GM12878 (cell line): ENCODE measurements around the gene SLC13A3. TPM values are rescaled to one million over a fixed set of nuclear protein-coding genes. Genes with fewer than 3 reads are reported as not detected.

ENCODE experiments used
- ATAC-seq: fragments of 200-7000 bp; cut with Tn5 transposase; 3 replicates; pipeline ENCODE4 v1.9.1; 2020; ENCODE audit warnings: mild to moderate bottlenecking, moderate library complexity
- BruUV-seq: library from RNA; stranded (reverse); fragments of 400-500 nt; replicated peaks from 2 replicates; lab custom pipeline; 2021; lab: Mats Ljungman, UMichigan
- CTCF ChIA-PET: fragments of 300-600 bp; sonication (Branson Sonifier 250); formaldehyde crosslinking; extraction: SDS; loops from one replicate; lab custom pipeline; 2021; ENCODE audit warnings: inconsistent platforms; lab: Yijun Ruan, JAX
- POLR2A ChIA-PET: fragments of 350-600 bp; formaldehyde crosslinking; extraction: SDS; loops from one replicate; lab custom pipeline; 2021; ENCODE audit warnings: inconsistent platforms; lab: Charles Lee
- RAD21 ChIA-PET: fragments of 300-600 bp; sonication (Branson Sonifier 250); formaldehyde crosslinking; loops from one replicate; lab custom pipeline; 2023; ENCODE audit warnings: antibody characterized with exemption; ENCODE audit not compliant: unreplicated experiment; lab: Charles Lee
- SMC1A ChIA-PET: fragments of 300-600 bp; sonication (Branson Sonifier 250); formaldehyde crosslinking; loops from one replicate; lab custom pipeline; 2023; ENCODE audit not compliant: unreplicated experiment, uncharacterized antibody; lab: Charles Lee
- DNase-seq: peaks from one replicate; pipeline ENCODE4 v3.0.0-alpha.2; 2011; ENCODE audit warnings: low read depth, low spot score
- FAIRE-seq: peaks from 3 replicates; lab custom pipeline; 2011; peaks lifted over from hg19 to GRCh38; lab: Jason Lieb, UNC
- H2AFZ ChIP-seq: 2 replicates; pipeline ENCODE4 v1.6.0; 2011; ENCODE audit warnings: low read depth, low read length, control low read depth; ENCODE audit not compliant: control insufficient read depth
- H3K27ac ChIP-seq: 2 replicates; pipeline ENCODE4 v1.5.1; 2011; ENCODE audit warnings: control low read depth; ENCODE audit not compliant: control insufficient read depth, insufficient read depth
- H3K27me3 ChIP-seq, 2 experiments: replicated peaks in 1 of 2; 2 replicates each; pipeline versions ENCODE4 v1.6.0 to v1.6.1; 2011; ENCODE audit warnings: low read length in 1 of 2; ENCODE audit not compliant: control insufficient read depth in 2 of 2, insufficient read depth in 2 of 2
- H3K36me3 ChIP-seq, 2 experiments: 2 replicates each; pipeline ENCODE4 v1.5.1; 2011; ENCODE audit warnings: low read length in 1 of 2; ENCODE audit not compliant: control insufficient read depth in 2 of 2, insufficient read depth in 2 of 2
- H3K4me1 ChIP-seq: 2 replicates; pipeline ENCODE4 v1.6.1; 2011; ENCODE audit warnings: mild to moderate bottlenecking, low read length, moderate library complexity, mixed read lengths; ENCODE audit not compliant: control insufficient read depth, insufficient read depth
- H3K4me2 ChIP-seq: 2 replicates; pipeline ENCODE4 v1.6.0; 2011; ENCODE audit warnings: control low read depth; ENCODE audit not compliant: control insufficient read depth, insufficient read depth
- H3K4me3 ChIP-seq: fragments of 200-600 bp; sonication (generic); 2 replicates; pipeline ENCODE4 v1.5.1; 2016
- H3K79me2 ChIP-seq: 2 replicates; pipeline ENCODE4 v1.6.0; 2011; ENCODE audit warnings: low read length; ENCODE audit not compliant: control insufficient read depth, insufficient read depth
- H3K9ac ChIP-seq: 2 replicates; pipeline ENCODE4 v1.8.0; 2011; ENCODE audit warnings: low read length, control low read depth, mixed read lengths; ENCODE audit not compliant: control insufficient read depth, insufficient read depth
- H3K9me3 ChIP-seq: replicated peaks from 3 replicates; pipeline ENCODE4 v1.5.1; 2011; ENCODE audit warnings: mild to moderate bottlenecking, low read length; ENCODE audit not compliant: control insufficient read depth, insufficient read depth
- H4K20me1 ChIP-seq: 2 replicates; pipeline ENCODE4 v1.6.0; 2011; ENCODE audit not compliant: control insufficient read depth, insufficient read depth
- BCL11A ChIP-seq: IDR thresholded peaks from 2 replicates; pipeline ENCODE4 v1.6.1; 2011; ENCODE audit warnings: low read depth, low read length
- BRCA1 ChIP-seq: IDR thresholded peaks from 2 replicates; pipeline ENCODE4 v1.6.1; 2011; ENCODE audit warnings: low read depth, low read length, improper control_type of control experiment
- CEBPB ChIP-seq, 2 experiments: fragments of 150-350 bp in 1 of 2; IDR thresholded peaks; 2 replicates each; pipeline ENCODE4 v1.6.1; 2012 to 2014; ENCODE audit warnings: low read depth in 2 of 2, low read length in 2 of 2, borderline replicate concordance in 1 of 2, inconsistent platforms in 1 of 2
- CHD2 ChIP-seq: IDR thresholded peaks from 2 replicates; pipeline ENCODE4 v1.6.1; 2011; ENCODE audit warnings: low read depth, low read length, improper control_type of control experiment, borderline replicate concordance
- CREB1 ChIP-seq: IDR thresholded peaks from 2 replicates; pipeline ENCODE4 v1.6.1; 2012; ENCODE audit warnings: low read depth, mild to moderate bottlenecking, inconsistent platforms
- ESRRA ChIP-seq: IDR thresholded peaks from 2 replicates; pipeline ENCODE4 v1.6.1; 2012; ENCODE audit warnings: mild to moderate bottlenecking, low read length, improper control_type of control experiment
- ETV6 ChIP-seq, 2 experiments: fragments of 450-650 bp in 1 of 2; IDR thresholded peaks in 1 of 2; conservative IDR thresholded peaks in 1 of 2; 2 replicates each; pipeline ENCODE4 v1.6.1; 2014; ENCODE audit warnings: antibody characterized with exemption in 1 of 2, borderline replicate concordance in 1 of 2, low read depth in 1 of 2, mild to moderate bottlenecking in 1 of 2, moderate library complexity in 1 of 2
- HDAC2 ChIP-seq: fragments of 200-600 bp; sonication (generic); IDR thresholded peaks from 2 replicates; pipeline ENCODE4 v1.6.1; 2017
- HDAC6 ChIP-seq: fragments of 200-600 bp; sonication (generic); IDR thresholded peaks from one replicate; pipeline ENCODE4 v1.8.0; 2017; ENCODE audit warnings: antibody characterized with exemption; ENCODE audit not compliant: unreplicated experiment
- NBN ChIP-seq: fragments of 450-650 bp; IDR thresholded peaks from 2 replicates; pipeline ENCODE4 v1.6.1; 2016
- NFXL1 ChIP-seq: fragments of 450-650 bp; IDR thresholded peaks from 2 replicates; pipeline ENCODE4 v1.6.1; 2017; ENCODE audit warnings: antibody characterized with exemption, mild to moderate bottlenecking, borderline replicate concordance
- PML ChIP-seq: IDR thresholded peaks from 2 replicates; pipeline ENCODE4 v1.6.1; 2012; ENCODE audit warnings: low read length, inconsistent platforms
- SIN3A ChIP-seq: IDR thresholded peaks from 2 replicates; pipeline ENCODE4 v1.6.1; 2012; ENCODE audit warnings: low read depth, low read length, improper control_type of control experiment
- ZNF217 ChIP-seq: fragments of 450-650 bp; IDR thresholded peaks from 2 replicates; pipeline ENCODE4 v1.6.1; 2017; ENCODE audit warnings: antibody characterized with exemption, mild to moderate bottlenecking
- WGBS: methylation state at CpG from one replicate; pipeline ENCODE4 v1.1.6; 2016; ENCODE audit warnings: low lambda C conversion rate; ENCODE audit not compliant: insufficient replicate concordance, insufficient coverage; ENCODE audit errors: missing lambda C conversion rate; 5-methylcytosine and 5-hydroxymethylcytosine counted together
- in situ Hi-C: fragments of 300-500 bp; cut with MboI; formaldehyde crosslinking; loops from 9 replicates; pipeline ENCODE4 v1.14.3; 2018; ENCODE audit warnings: mixed read lengths
- intact Hi-C: fragments of 100-400 bp; cut with micrococcal nuclease; formaldehyde crosslinking; loops from one replicate; pipeline ENCODE4 v1.14.2; 2022; ENCODE audit not compliant: unreplicated experiment
- polyA plus RNA-seq, 11 experiments: library from polyadenylated mRNA; depleted of rRNA in 4 of 11; unstranded in 6 of 11; stranded (reverse) in 5 of 11; fragments of >200 nt; fragmentation: Nextera tagmentation in 4 of 11; fragmentation: Illumina TruSeq in 1 of 11; extraction: Ambion mirVana in 4 of 11; extraction: Trizol in 1 of 11; gene quantifications; 1 replicate in 1 of 11; 2 replicates in 10 of 11; pipeline versions ENCODE4 v1.2.1 to v1.2.3, GENCODE V29; 2011 to 2016; ENCODE audit warnings: inconsistent platforms in 2 of 11, missing spikeins in 2 of 11, low read depth in 1 of 11
- total RNA-seq, 4 experiments: library from RNA; depleted of rRNA in 3 of 4; stranded (reverse); fragments of >200 nt in 3 of 4; fragmentation: Illumina TruSeq in 1 of 4; extraction: Trizol in 1 of 4; gene quantifications; 2 replicates each; pipeline versions ENCODE4 v1.2.1 to v1.2.3, GENCODE V29; 2013 to 2021
- TF ChIP-seq, protein P1 (sequence below): fragments of 450-650 bp; IDR thresholded peaks from 2 replicates; pipeline ENCODE4 v1.6.1; 2017; ENCODE audit warnings: antibody characterized with exemption, mild to moderate bottlenecking, moderate library complexity
- TF ChIP-seq, protein P2 (sequence below): IDR thresholded peaks from 2 replicates; pipeline ENCODE4 v1.6.1; 2011; ENCODE audit warnings: low read depth, mild to moderate bottlenecking, low read length, moderate library complexity, borderline replicate concordance; ENCODE audit errors: extremely low read depth
- TF ChIP-seq, protein P3 (sequence below): fragments of 450-650 bp; IDR thresholded peaks from 2 replicates; pipeline ENCODE4 v1.6.1; 2017; ENCODE audit warnings: borderline replicate concordance
- TF ChIP-seq, protein P4 (sequence below), 3 experiments: IDR thresholded peaks in 2 of 3; conservative IDR thresholded peaks in 1 of 3; 2 replicates each; pipeline ENCODE4 v1.5.1; 2011; ENCODE audit warnings: low read depth in 3 of 3, low read length in 3 of 3, mild to moderate bottlenecking in 3 of 3, control low read depth in 2 of 3, moderate library complexity in 2 of 3, inconsistent platforms in 1 of 3, mixed read lengths in 1 of 3; ENCODE audit not compliant: control insufficient read depth in 2 of 3, insufficient read depth in 1 of 3; ENCODE audit errors: extremely low read depth in 1 of 3

SLC13A3 gene
- total and polyA plus RNA-seq, 10 of the 15 experiments (the other 5 are each of a cell fraction or from before 2014, with no cell fraction given): 0.03 to 0.76 (median 0.07) TPM; not detected in 4

DNA sequence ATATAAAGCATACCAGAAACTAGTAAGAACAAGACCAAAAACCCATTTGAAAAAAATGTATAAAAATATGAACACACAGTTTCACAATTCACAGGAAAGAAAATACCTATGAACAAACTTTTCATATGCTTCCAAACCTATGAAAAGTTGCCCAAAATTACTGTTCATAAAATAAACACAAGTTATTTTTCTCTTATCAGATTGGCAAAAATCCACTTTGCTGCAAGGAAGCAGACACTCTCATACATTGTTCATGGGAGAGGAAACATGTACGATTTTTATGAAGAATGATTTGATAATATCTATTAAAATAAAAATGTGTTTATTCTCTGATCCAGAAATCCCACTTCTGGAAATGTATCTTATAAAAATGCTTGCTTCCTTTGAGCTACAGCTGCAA lies 60.8 kb downstream of the SLC13A3 start:
- Histone ChIP-seq H3K4me1 (peaks cover 12% of the 10 kb centered on the region), H2AFZ (no peak overlapping the region), H3K9me3 (no peaks in the 10 kb centered on the region), H3K4me2 (no peak overlapping the region), H3K9ac (no peak overlapping the region), H3K36me3 (no peaks in the 10 kb centered on the region), H3K27me3 (no peaks in the 10 kb centered on the region; a peak in 1 of 4 replicates), H3K27ac (no peak overlapping the region), H3K4me3 (no peak overlapping the region), H3K79me2 (no peaks in the 10 kb centered on the region), H4K20me1 (no peaks in the 10 kb centered on the region)
- ChIA-PET CTCF (interaction anchor here (0.8 to 1.8 kb wide), 6 partner anchors 8 to 98 kb away, joined by 3 to 5 read pairs (median 4); no protein-coding TSS in a partner anchor), RAD21 (interaction anchor here (1.6 kb wide), 1 partner anchor 38 kb away, joined by 5 read pairs; no protein-coding TSS in a partner anchor), POLR2A (interaction anchor here (0.6 kb wide), 1 partner anchor 10 kb away, joined by 3 read pairs; no protein-coding TSS in a partner anchor), SMC1A (interaction anchor here (4.1 kb wide), 1 partner anchor 39 kb away, joined by 19 read pairs; the partner anchor contains the start of gene OCSTAMP)
- DNase-seq (no peak), ATAC-seq (no peak), FAIRE-seq (no peak)
- no TSS peak for BruUV-seq
- in situ Hi-C loops (no loop called here), intact Hi-C loops (no loop called here)
- TF ChIP-seq CEBPB (IDR thresholded peaks at IDR 0.05; ENCODE audit: borderline replicate concordance in 1 of 2, low read depth in 2 of 2, low read length in 2 of 2): no peak
- TF ChIP-seq, protein P1, sequence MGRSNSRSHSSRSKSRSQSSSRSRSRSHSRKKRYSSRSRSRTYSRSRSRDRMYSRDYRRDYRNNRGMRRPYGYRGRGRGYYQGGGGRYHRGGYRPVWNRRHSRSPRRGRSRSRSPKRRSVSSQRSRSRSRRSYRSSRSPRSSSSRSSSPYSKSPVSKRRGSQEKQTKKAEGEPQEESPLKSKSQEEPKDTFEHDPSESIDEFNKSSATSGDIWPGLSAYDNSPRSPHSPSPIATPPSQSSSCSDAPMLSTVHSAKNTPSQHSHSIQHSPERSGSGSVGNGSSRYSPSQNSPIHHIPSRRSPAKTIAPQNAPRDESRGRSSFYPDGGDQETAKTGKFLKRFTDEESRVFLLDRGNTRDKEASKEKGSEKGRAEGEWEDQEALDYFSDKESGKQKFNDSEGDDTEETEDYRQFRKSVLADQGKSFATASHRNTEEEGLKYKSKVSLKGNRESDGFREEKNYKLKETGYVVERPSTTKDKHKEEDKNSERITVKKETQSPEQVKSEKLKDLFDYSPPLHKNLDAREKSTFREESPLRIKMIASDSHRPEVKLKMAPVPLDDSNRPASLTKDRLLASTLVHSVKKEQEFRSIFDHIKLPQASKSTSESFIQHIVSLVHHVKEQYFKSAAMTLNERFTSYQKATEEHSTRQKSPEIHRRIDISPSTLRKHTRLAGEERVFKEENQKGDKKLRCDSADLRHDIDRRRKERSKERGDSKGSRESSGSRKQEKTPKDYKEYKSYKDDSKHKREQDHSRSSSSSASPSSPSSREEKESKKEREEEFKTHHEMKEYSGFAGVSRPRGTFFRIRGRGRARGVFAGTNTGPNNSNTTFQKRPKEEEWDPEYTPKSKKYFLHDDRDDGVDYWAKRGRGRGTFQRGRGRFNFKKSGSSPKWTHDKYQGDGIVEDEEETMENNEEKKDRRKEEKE: no peak
- TF ChIP-seq, protein P2, sequence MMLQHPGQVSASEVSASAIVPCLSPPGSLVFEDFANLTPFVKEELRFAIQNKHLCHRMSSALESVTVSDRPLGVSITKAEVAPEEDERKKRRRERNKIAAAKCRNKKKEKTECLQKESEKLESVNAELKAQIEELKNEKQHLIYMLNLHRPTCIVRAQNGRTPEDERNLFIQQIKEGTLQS: no peak
- no peak for TF ChIP-seq ZNF217
- TF ChIP-seq HDAC6: no peak
- no peak for TF ChIP-seq PML
- TF ChIP-seq HDAC2: no peak
- TF ChIP-seq, protein P3, sequence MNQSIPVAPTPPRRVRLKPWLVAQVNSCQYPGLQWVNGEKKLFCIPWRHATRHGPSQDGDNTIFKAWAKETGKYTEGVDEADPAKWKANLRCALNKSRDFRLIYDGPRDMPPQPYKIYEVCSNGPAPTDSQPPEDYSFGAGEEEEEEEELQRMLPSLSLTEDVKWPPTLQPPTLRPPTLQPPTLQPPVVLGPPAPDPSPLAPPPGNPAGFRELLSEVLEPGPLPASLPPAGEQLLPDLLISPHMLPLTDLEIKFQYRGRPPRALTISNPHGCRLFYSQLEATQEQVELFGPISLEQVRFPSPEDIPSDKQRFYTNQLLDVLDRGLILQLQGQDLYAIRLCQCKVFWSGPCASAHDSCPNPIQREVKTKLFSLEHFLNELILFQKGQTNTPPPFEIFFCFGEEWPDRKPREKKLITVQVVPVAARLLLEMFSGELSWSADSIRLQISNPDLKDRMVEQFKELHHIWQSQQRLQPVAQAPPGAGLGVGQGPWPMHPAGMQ: no peak
- TF ChIP-seq BCL11A: no peak
- TF ChIP-seq CREB1: no peak
- no peak for TF ChIP-seq ETV6 (conservative IDR thresholded peaks at IDR 0.05 in 1 of 2, IDR thresholded peaks at IDR 0.05 in 1 of 2; ENCODE audit: borderline replicate concordance in 1 of 2, low read depth in 1 of 2)
- TF ChIP-seq SIN3A: no peak
- TF ChIP-seq BRCA1: no peak
- TF ChIP-seq NFXL1: no peak
- TF ChIP-seq, protein P4, sequence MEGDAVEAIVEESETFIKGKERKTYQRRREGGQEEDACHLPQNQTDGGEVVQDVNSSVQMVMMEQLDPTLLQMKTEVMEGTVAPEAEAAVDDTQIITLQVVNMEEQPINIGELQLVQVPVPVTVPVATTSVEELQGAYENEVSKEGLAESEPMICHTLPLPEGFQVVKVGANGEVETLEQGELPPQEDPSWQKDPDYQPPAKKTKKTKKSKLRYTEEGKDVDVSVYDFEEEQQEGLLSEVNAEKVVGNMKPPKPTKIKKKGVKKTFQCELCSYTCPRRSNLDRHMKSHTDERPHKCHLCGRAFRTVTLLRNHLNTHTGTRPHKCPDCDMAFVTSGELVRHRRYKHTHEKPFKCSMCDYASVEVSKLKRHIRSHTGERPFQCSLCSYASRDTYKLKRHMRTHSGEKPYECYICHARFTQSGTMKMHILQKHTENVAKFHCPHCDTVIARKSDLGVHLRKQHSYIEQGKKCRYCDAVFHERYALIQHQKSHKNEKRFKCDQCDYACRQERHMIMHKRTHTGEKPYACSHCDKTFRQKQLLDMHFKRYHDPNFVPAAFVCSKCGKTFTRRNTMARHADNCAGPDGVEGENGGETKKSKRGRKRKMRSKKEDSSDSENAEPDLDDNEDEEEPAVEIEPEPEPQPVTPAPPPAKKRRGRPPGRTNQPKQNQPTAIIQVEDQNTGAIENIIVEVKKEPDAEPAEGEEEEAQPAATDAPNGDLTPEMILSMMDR (IDR thresholded peaks at IDR 0.05 in 2 of 3, conservative IDR thresholded peaks at IDR 0.05 in 1 of 3; ENCODE audit: control insufficient read depth in 2 of 3, extremely low read depth in 1 of 3, insufficient read depth in 1 of 3, low read depth in 3 of 3, low read length in 3 of 3): no peak
- no peak for TF ChIP-seq NBN
- no peak for TF ChIP-seq ESRRA
- TF ChIP-seq CHD2: no peak
- WGBS: 44% methylated on average over 1 of the region's 1 CpG
